ENCODE data around the gene ADAMTS13. TPM values are rescaled to one million over a fixed set of nuclear protein-coding genes. Genes with fewer than 3 reads are reported as not detected.

ADAMTS13 gene
- total and polyA plus RNA-seq, 4 donors: 6.5 to 13.3 (median 10.4) TPM

DNA sequence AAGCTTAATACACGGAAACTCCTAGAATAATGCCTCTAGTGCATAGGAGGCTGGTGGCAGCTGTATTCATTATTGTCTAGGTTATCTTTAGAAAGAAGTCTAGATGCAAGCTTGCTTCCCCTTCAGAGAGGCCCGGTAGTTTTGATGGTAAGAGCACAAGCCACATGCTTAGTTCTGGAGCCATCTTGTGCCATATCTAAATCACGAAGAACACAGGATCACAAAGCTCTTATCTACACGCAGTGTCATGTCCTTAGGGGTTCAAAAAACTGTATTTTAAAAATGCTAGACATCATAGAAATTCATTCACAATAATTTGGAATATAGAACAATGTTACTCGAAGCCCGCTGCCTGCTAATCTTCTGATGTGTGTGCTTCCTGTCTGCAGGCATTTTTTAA is 43.8 kb downstream of the ADAMTS13 start:
- H3K27ac ChIP-seq (ENCODE audit: low read depth in 1 of 2, low read length in 2 of 2): no peak overlapping the region
- no peak for TF ChIP-seq RAD21 (IDR thresholded peaks at IDR 0.05)

DNA sequence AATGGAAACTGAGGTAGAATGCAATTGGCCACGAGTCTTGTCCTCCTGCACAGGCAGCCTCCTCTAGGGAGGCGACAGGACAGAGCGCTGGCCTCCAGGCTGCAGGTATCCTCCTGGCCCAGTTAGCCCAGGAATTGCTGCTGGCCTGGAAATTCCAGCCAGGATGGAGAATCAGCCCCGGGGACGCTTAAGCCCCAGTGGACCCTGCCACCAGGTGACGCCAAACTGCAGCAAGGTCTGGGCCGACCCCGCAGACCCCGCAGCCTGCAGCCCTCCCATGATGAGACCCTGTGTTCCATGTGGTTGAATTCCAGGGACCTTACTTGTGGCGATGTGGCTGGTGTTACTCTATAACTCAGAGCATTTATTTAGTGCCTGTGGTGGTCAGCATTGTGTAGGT is 44.9 kb downstream of the ADAMTS13 start:
- DNase-seq (ENCODE audit: low spot score): no peak
- Histone ChIP-seq H3K36me3 (ENCODE audit: control insufficient read depth in 4 of 4, insufficient read depth in 3 of 4, low read depth in 1 of 4, low read length in 3 of 4) (peaks cover 2 to 18% (median 15%) of the 10 kb centered on the region in 4 donors), H3K9ac (ENCODE audit: low read depth in 1 of 2, low read length in 2 of 2) (no peak overlapping the region), H3K4me1 (ENCODE audit: control insufficient read depth in 4 of 4, insufficient read depth in 4 of 4, low read length in 3 of 4) (peaks cover 0 to 22% (median 13%) of the 10 kb centered on the region in 4 donors), H3K4me3 (ENCODE audit: low read depth in 1 of 3, low read length in 3 of 3) (no peak overlapping the region), H3K9me3 (ENCODE audit: control insufficient read depth in 4 of 4, low read length in 3 of 4) (no peaks in the 10 kb centered on the region), H3K27ac (ENCODE audit: low read depth in 1 of 2, low read length in 2 of 2) (no peak overlapping the region), H3K27me3 (ENCODE audit: control insufficient read depth in 4 of 4, insufficient read depth in 4 of 4, low read length in 3 of 4) (no peaks in the 10 kb centered on the region)
- WGBS: 92% methylated on average over 10 of the region's 10 CpGs
- TF ChIP-seq RXRA (IDR thresholded peaks at IDR 0.05): no peak
- no peak for TF ChIP-seq FOXA2 (IDR thresholded peaks at IDR 0.05)
- TF ChIP-seq FOXA1 (IDR thresholded peaks at IDR 0.05): no peak
- no peak for TF ChIP-seq TAF1 (conservative IDR thresholded peaks at IDR 0.05)
- no peak for TF ChIP-seq GABPA (IDR thresholded peaks at IDR 0.05 in 1 of 2, conservative IDR thresholded peaks at IDR 0.05 in 1 of 2)
- TF ChIP-seq EGR1 (IDR thresholded peaks at IDR 0.05; ENCODE audit: low read depth in 2 of 2): no peak
- TF ChIP-seq, protein P1, sequence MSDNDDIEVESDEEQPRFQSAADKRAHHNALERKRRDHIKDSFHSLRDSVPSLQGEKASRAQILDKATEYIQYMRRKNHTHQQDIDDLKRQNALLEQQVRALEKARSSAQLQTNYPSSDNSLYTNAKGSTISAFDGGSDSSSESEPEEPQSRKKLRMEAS (IDR thresholded peaks at IDR 0.05): no peak

More for the DNA sequence above, 43.8 kb downstream of the ADAMTS13 start:
- no peak overlapping the region for H3K4me3 ChIP-seq (ENCODE audit: low read depth in 1 of 3, low read length in 3 of 3)
- no peaks in the 10 kb centered on the region for H3K27me3 ChIP-seq (ENCODE audit: control insufficient read depth in 4 of 4, insufficient read depth in 4 of 4, low read length in 3 of 4)
- H3K9me3 ChIP-seq (ENCODE audit: control insufficient read depth in 4 of 4, low read length in 3 of 4): no peaks in the 10 kb centered on the region
- 86% methylated on average over 6 of the region's 6 CpGs for WGBS
- peaks cover 2 to 18% (median 15%) of the 10 kb centered on the region in 4 donors for H3K36me3 ChIP-seq (ENCODE audit: control insufficient read depth in 4 of 4, insufficient read depth in 3 of 4, low read depth in 1 of 4, low read length in 3 of 4)
- DNase-seq (ENCODE audit: low spot score): no peak
- no peak overlapping the region for H3K9ac ChIP-seq (ENCODE audit: low read depth in 1 of 2, low read length in 2 of 2)
- H3K4me1 ChIP-seq (ENCODE audit: control insufficient read depth in 4 of 4, insufficient read depth in 4 of 4, low read length in 3 of 4): peaks cover 3 to 27% (median 21%) of the 10 kb centered on the region in 4 donors

DNA sequence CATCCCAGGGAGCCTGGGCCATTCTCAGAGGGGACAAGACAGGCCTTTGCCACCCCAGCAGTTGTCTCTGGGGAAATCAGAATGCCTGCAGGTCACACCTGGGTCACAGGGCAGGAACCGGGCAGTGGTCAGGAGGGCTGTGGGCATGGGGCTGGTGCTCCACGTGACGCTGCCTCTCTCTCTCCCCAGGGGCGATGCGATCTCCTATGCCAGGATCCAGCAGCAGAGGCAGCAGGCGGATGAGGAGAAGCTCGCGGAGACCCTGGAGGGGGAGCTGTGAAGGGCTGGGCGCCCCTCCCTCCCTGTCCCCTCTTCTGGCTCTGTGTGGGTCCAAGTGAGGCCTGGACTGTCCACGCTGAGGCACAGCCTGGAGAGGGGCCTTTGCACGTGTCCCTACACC is 46.2 kb downstream of the ADAMTS13 start:
- Histone ChIP-seq H3K27me3 (ENCODE audit: control insufficient read depth in 4 of 4, insufficient read depth in 4 of 4, low read length in 3 of 4) (no peaks in the 10 kb centered on the region), H3K36me3 (ENCODE audit: control insufficient read depth in 4 of 4, insufficient read depth in 3 of 4, low read depth in 1 of 4, low read length in 3 of 4) (peaks cover 2 to 18% (median 14%) of the 10 kb centered on the region in 4 donors), H3K9ac (ENCODE audit: low read depth in 1 of 2, low read length in 2 of 2) (no peak overlapping the region), H3K4me1 (ENCODE audit: control insufficient read depth in 4 of 4, insufficient read depth in 4 of 4, low read length in 3 of 4) (peaks cover 0 to 17% (median 8%) of the 10 kb centered on the region in 4 donors), H3K27ac (ENCODE audit: low read depth in 1 of 2, low read length in 2 of 2) (no peak overlapping the region), H3K9me3 (ENCODE audit: control insufficient read depth in 4 of 4, low read length in 3 of 4) (no peaks in the 10 kb centered on the region), H3K4me3 (ENCODE audit: low read depth in 1 of 3, low read length in 3 of 3) (no peak overlapping the region)
- TF ChIP-seq HNF4G (IDR thresholded peaks at IDR 0.05) (no peak), FOXA1 (IDR thresholded peaks at IDR 0.05) (no peak), JUND (IDR thresholded peaks at IDR 0.05) (no peak), GABPA (IDR thresholded peaks at IDR 0.05 in 1 of 2, conservative IDR thresholded peaks at IDR 0.05 in 1 of 2) (no peak), RAD21 (IDR thresholded peaks at IDR 0.05) (no peak), NR2F2 (IDR thresholded peaks at IDR 0.05) (no peak), TAF1 (conservative IDR thresholded peaks at IDR 0.05) (no peak), SP1 (IDR thresholded peaks at IDR 0.05) (no peak), RXRA (IDR thresholded peaks at IDR 0.05) (no peak), EGR1 (IDR thresholded peaks at IDR 0.05; ENCODE audit: low read depth in 2 of 2) (no peak), FOXA2 (IDR thresholded peaks at IDR 0.05) (no peak), YY1 (IDR thresholded peaks at IDR 0.05) (no peak), HNF4A (conservative IDR thresholded peaks at IDR 0.05) (no peak)
- TF ChIP-seq, protein P2, sequence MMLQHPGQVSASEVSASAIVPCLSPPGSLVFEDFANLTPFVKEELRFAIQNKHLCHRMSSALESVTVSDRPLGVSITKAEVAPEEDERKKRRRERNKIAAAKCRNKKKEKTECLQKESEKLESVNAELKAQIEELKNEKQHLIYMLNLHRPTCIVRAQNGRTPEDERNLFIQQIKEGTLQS (IDR thresholded peaks at IDR 0.05): no peak
- TF ChIP-seq, protein P3, sequence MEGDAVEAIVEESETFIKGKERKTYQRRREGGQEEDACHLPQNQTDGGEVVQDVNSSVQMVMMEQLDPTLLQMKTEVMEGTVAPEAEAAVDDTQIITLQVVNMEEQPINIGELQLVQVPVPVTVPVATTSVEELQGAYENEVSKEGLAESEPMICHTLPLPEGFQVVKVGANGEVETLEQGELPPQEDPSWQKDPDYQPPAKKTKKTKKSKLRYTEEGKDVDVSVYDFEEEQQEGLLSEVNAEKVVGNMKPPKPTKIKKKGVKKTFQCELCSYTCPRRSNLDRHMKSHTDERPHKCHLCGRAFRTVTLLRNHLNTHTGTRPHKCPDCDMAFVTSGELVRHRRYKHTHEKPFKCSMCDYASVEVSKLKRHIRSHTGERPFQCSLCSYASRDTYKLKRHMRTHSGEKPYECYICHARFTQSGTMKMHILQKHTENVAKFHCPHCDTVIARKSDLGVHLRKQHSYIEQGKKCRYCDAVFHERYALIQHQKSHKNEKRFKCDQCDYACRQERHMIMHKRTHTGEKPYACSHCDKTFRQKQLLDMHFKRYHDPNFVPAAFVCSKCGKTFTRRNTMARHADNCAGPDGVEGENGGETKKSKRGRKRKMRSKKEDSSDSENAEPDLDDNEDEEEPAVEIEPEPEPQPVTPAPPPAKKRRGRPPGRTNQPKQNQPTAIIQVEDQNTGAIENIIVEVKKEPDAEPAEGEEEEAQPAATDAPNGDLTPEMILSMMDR (IDR thresholded peaks at IDR 0.05; ENCODE audit: low read depth, low read length, missing input control): no peak
- TF ChIP-seq, protein P4, sequence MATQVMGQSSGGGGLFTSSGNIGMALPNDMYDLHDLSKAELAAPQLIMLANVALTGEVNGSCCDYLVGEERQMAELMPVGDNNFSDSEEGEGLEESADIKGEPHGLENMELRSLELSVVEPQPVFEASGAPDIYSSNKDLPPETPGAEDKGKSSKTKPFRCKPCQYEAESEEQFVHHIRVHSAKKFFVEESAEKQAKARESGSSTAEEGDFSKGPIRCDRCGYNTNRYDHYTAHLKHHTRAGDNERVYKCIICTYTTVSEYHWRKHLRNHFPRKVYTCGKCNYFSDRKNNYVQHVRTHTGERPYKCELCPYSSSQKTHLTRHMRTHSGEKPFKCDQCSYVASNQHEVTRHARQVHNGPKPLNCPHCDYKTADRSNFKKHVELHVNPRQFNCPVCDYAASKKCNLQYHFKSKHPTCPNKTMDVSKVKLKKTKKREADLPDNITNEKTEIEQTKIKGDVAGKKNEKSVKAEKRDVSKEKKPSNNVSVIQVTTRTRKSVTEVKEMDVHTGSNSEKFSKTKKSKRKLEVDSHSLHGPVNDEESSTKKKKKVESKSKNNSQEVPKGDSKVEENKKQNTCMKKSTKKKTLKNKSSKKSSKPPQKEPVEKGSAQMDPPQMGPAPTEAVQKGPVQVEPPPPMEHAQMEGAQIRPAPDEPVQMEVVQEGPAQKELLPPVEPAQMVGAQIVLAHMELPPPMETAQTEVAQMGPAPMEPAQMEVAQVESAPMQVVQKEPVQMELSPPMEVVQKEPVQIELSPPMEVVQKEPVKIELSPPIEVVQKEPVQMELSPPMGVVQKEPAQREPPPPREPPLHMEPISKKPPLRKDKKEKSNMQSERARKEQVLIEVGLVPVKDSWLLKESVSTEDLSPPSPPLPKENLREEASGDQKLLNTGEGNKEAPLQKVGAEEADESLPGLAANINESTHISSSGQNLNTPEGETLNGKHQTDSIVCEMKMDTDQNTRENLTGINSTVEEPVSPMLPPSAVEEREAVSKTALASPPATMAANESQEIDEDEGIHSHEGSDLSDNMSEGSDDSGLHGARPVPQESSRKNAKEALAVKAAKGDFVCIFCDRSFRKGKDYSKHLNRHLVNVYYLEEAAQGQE (IDR thresholded peaks at IDR 0.05): no peak
- TF ChIP-seq, protein P1 (IDR thresholded peaks at IDR 0.05): no peak
- TF ChIP-seq, protein P5, sequence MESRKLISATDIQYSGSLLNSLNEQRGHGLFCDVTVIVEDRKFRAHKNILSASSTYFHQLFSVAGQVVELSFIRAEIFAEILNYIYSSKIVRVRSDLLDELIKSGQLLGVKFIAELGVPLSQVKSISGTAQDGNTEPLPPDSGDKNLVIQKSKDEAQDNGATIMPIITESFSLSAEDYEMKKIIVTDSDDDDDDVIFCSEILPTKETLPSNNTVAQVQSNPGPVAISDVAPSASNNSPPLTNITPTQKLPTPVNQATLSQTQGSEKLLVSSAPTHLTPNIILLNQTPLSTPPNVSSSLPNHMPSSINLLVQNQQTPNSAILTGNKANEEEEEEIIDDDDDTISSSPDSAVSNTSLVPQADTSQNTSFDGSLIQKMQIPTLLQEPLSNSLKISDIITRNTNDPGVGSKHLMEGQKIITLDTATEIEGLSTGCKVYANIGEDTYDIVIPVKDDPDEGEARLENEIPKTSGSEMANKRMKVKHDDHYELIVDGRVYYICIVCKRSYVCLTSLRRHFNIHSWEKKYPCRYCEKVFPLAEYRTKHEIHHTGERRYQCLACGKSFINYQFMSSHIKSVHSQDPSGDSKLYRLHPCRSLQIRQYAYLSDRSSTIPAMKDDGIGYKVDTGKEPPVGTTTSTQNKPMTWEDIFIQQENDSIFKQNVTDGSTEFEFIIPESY (IDR thresholded peaks at IDR 0.05): no peak
- DNase-seq (ENCODE audit: low spot score): no peak
- 96% methylated on average over 11 of the region's 11 CpGs for WGBS

Measured in liver (tissue), 9 donors.